Activated CD4-positive, alpha-beta T cell treated with anti-CD3 and anti-CD28 coated beads, Interleukin-2, amount 50 U/mL, for 48 hours (primary cell): ENCODE data around the gene ETV2.
"Not testable (repeated sequence)": the region's sequence is repeated elsewhere in the genome, so short reads cannot be mapped to it uniquely, and the experiment has no call there.

Source experiments
- DNase-seq, 2 experiments: peaks; one replicate each; pipeline ENCODE4 v3.0.0-alpha.2; 2020

ETV2 gene

DNA sequence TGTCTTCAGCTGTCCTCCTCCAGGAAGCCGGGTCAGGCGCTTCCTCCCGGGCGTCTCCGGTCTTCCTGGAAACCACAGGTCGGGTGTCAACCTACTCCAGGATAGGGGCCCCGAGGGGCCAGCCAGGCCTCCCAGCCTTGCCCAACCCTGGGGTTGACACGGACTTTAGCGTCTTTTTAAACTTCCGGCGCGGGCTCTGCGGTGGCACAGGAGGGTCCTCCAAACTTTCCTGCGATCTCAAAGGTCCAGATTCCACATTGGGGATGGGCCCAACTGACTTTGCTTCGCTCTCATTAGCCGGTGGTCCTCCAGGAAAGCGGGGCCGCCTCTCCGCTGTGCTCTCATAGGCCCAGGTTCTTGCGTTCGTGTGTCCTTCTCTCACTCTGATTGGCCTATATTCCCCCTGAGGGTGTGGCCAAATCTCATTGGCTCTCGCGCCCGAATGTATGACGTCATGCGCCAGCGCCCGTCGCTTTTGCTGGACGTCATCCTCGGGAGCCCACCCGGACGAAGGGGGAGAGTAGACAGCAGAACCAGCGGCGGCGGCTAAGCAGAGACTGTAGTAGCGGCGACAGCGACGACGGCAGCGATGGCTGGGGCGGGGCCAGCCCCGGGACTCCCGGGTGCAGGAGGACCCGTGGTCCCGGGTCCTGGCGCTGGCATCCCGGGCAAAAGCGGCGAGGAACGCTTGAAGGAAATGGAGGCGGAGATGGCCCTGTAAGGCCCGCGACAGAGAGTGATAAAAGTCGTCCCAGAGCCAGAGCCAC lies 12.8 kb upstream of the ETV2 start, which contains the start of gene RBM42:
Gene RBM42 (plus strand): TSS at position 472 of the 767 bp plus-strand sequence. CDS start 118 bp downstream, at position 590.
- DNase-seq, result peak; percentile 96 to 97

DNA sequence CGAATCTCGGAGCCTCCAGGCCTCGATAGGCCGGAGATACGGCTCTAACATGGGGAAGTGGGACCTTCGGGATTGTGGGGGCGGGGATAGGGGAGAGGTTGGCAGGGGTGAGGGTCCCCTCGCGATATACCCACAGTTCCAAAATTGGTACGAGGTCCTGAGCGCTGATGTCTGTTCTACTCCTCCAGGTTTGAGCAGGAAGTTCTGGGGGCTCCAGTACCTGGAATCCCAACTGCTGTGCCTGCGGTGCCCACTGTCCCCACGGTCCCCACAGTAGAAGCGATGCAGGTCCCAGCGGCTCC lies 12.3 kb upstream of the ETV2 start:
- no peak for DNase-seq

DNA sequence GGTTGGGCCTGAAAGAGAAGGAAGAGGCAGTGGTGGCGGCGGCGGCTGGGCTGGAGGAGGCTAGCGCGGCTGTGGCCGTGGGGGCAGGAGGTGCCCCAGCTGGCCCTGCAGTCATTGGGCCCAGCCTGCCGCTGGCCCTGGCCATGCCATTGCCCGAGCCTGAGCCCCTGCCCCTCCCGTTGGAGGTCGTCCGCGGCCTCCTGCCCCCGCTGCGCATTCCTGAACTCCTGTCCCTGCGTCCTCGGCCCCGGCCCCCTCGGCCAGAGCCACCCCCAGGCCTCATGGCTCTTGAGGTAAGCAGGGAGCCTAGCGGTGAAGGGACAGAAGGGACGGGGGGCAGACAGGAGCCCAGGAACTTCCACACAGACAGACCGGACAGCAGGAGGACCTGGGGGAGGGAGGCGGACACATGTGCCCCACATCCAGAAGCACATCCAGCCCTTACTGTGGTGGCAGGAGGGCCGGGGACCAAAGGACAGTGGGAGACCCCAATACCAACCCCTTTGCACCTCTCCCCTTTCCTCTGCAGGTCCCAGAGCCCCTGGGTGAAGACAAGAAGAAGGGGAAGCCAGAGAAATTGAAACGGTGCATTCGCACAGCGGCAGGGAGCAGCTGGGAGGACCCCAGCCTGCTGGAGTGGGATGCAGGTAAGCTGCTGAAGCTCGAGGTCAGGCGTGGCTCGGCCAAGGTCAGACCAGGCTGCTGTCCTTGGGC lies 7.7 kb upstream of the ETV2 start:
- DNase-seq, result no peak

GRCh38 chr19:35636651-35637050 lies 4.9 kb upstream of the ETV2 start:
- DNase-seq, result no peak

DNA sequence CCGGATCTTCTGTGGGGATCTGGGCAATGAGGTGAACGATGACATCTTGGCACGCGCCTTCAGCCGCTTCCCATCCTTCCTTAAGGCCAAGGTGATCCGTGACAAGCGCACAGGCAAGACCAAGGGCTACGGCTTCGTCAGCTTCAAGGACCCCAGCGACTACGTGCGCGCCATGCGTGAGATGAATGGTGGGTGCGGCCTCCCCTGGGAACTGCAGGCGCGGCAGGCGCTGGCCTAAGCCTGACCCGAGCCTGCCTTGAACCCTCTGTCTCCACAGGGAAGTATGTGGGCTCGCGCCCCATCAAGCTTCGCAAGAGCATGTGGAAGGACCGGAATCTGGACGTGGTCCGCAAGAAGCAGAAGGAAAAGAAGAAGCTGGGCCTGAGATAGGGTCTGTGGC lies 4.4 kb upstream of the ETV2 start:
- no peak for DNase-seq

DNA sequence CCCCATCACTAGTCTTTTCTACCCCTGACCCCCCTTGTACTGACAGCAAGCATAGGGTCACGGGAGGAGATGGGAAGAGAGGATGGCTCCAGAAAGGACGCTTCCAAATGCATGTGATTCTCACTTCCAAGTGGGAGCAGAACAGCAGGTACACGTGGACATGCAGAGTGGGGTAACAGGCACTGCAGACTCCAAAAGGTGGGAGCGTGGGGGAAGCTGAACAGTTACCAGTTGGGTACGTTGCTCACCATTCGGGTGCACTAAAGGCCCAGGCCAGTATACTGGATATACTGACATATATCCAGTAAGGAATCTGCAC lies 2.3 kb upstream of the ETV2 start:
- no peak for DNase-seq

- DNase-seq, result no peak
Measured at GRCh38 chr19:35639863-35640262, 1.7 kb upstream of the ETV2 start.

DNA sequence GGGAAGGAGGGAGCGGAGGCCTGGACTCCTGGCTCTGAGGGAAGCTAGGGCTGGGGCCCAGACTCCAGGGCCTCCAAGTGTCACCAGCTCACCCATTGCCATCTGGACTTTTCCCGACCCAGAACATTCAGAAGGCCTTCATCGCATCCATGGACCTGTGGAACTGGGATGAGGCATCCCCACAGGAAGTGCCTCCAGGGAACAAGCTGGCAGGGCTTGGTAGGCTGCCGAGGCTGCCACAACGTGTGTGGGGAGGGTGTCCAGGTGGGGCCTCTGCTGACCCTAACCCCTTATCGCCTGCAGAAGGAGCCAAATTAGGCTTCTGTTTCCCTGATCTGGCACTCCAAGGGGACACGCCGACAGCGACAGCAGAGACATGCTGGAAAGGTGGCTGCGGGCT lies 767 bp downstream of the ETV2 start:
- no peak for DNase-seq

DNA sequence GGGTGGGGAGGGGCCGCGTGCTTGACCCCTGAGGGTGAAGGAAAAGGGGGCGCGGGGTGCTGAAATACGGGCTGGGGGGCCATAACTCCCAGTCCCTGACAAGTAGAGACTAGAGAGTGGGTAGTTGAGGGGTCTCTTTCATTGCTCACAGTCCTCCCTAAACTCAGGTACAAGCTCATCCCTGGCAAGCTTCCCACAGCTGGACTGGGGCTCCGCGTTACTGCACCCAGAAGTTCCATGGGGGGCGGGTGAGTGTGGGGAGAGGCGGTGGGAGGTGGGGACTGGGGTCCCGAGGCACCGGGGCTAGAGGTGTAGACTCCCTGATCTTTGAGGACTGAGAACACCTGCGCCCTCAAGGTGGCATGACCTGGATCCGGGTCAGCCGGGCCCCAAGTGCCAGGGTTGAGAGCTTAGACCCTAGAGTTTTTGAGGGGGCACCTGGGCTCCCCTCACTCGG lies 1.3 kb downstream of the ETV2 start:
- no peak for DNase-seq

- DNase-seq, result peak; percentile 83 to 85
Measured at GRCh38 chr19:35643255-35644205, 2.0 kb downstream of the ETV2 start.

GRCh38 chr19:35644206-35644986 lies 2.9 kb downstream of the ETV2 start:
- DNase-seq, result peak; percentile 98

DNA sequence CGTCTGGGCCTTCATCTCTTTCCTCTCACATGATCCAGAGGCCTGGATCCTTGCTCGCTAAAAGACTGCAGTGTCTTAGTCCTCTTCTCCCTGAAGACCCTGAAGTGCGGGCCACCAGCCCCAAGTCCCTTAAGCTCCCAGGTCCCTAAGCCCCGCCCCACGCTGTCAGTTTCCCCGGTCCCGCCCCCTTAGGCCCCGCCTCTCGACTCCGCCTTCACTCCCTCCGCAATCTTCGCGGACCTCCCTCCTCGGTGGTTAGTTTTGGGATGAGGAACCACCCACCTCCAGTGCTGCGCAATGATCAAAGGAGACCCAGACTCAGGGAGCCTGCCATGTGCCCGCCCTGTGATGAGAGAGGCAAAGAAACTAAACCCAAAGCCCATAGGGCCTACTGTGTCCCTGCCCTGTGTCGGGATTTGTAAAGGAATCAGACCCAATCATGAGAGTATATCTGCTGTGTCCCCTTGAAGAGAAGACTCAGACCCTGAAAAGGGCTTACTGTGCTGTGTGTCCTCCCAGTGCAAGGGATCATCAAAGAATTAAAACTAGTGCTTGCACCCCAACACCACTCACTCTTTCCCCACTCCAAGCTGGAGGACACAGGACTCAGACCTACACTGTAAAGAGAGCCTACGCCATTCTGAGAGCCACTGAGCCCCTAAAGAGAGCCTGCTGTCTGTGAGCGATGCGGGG lies 3.6 kb downstream of the ETV2 start:
- peak; percentile 95 for DNase-seq

DNA sequence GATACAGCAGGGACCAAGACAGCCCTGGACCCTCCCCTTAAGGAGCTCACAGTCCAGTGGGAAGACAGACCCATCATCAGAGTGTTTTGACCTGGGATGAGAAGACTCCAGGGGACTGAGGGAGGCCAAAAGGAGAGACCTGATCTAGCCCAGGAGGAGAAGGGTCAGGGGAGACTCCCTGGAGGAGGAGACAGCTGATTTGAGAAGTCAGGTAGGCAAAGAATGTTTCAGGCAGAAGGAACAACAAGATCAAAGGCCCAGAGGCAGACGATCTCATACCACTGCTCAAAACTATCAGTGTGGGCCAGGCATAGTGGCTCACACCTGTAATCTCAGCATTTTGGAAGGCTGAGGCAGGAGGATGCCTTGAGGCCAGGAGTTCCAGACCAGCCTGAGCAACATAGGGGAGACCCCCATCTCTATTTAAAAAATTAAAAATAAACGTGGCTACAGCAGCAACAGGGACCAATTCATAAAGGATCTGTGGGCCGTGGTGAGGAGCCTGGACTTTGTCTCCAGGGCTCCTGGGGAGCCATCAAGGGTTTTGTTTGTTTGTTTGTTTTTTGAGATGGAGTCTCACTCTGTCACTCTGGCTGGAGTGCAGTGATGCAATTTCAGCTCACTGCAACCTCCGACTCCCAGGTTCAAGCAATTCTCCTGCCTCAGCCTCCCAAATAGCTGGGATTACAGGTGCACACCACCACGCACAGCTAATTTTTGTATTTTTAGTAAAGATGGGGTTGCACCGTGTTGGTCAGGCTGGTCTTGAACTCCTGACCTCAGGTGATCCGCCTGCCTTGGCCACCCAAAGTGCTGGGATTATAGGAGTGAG lies 4.4 kb downstream of the ETV2 start:
- DNase-seq, result no peak

- DNase-seq, result peak; percentile 91 to 94
Measured at GRCh38 chr19:35648017-35648961, 6.7 kb downstream of the ETV2 start, which contains the start of gene COX6B1. Gene COX6B1 (plus strand): TSS chr19:35648323. CDS start chr19:35651244, 2,921 bp downstream.

GRCh38 chr19:35650581-35650980 lies 9.0 kb downstream of the ETV2 start:
- DNase-seq, result no peak

- DNase-seq, result not testable (repeated sequence)
Measured at GRCh38 chr19:35654828-35655227, 13.3 kb downstream of the ETV2 start.

DNA sequence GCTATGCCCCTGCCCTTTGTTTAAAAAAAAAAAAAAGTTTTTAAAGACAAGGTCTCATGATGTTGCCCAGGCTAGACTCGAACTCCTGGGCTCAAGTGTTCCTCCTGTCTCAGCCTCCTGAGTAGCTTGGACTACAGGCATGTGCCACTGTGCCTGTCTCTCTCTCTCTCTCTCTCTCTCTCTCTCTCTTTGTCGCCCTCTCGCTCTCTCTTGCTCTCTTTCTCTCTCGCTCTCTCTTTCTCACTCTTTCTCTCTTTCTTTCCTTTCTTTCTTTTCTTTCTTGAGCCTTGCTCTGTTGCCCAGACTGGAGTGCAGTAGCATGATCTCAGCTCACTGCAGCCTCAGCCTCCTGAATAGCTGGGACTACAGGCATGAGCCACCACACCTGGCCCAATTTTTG lies 14.1 kb downstream of the ETV2 start:
- DNase-seq, result no peak

- DNase-seq, result no peak
Measured at GRCh38 chr19:35656700-35657099, 15.2 kb downstream of the ETV2 start.

DNA sequence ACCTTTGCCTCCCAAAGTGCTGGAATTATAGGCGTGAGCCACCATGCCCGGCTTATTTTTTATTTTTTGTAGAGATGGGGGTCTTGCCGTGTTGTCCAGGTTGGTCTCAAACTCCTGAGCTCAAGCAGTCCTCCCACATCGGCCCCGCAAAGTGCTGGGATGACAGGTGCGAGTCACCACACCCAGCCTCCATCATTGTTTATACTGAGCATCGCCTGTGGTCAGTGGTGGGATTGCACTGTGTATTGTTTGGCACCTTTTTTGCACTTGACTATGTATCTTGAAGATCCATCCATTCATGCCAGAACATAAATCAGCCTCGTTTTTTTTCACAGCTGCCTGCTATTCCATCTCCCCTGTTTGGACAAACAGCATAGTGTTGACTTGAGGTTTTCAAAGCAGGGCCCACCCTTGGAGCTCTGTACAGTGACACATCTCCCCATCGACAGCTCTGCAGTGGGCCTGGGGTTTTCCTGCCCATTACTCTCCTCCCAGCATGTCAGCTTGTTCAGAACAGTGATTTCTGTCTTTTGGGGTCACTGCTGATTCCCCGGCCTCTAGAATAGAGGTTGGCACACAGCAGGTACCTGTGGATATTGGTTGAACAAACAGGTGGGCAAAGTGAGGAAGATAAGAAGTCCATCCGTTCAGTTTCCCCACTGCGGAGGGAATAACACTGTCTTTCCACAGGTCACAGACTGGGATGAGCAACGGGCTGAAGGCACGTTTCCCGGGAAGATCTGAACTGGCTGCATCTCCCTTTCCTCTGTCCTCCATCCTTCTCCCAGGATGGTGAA lies 16.6 kb downstream of the ETV2 start:
- DNase-seq, result no peak
